Measurements from ENCODE around the gene C8B. TPM values are rescaled to one million over a fixed set of nuclear protein-coding genes. Genes with fewer than 3 reads are reported as not detected.

The C8B gene
- total RNA-seq, 1 experiment from 2014 or later = 0.10 TPM

DNA sequence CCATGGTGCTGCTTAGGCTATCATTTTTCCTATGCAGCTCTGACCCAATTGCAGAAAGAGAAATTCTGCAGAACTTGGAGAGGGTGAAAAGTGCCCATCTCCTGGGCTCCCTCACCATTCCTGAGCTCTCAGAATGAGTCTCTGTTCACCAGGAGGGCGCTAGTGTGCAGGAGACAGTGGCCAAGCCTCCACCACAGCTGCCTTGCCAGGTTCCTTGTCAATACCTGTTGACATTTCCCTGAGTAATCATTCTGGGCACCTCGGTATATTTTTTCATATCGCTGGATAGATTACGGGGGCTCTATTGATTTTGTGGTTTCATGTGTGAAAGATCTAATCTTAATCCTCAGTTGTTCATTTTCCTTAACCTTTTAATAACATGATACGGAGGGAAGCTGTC, 13.0 kb upstream of the C8B start:
- no peak for ATAC-seq
- no peak overlapping the region for H3K4me3 ChIP-seq (replicated peaks in 1 of 2; ENCODE audit: low read depth in 1 of 2, low read length in 2 of 2)
- CTCF ChIA-PET = no interaction called here
- TF ChIP-seq, protein P1, sequence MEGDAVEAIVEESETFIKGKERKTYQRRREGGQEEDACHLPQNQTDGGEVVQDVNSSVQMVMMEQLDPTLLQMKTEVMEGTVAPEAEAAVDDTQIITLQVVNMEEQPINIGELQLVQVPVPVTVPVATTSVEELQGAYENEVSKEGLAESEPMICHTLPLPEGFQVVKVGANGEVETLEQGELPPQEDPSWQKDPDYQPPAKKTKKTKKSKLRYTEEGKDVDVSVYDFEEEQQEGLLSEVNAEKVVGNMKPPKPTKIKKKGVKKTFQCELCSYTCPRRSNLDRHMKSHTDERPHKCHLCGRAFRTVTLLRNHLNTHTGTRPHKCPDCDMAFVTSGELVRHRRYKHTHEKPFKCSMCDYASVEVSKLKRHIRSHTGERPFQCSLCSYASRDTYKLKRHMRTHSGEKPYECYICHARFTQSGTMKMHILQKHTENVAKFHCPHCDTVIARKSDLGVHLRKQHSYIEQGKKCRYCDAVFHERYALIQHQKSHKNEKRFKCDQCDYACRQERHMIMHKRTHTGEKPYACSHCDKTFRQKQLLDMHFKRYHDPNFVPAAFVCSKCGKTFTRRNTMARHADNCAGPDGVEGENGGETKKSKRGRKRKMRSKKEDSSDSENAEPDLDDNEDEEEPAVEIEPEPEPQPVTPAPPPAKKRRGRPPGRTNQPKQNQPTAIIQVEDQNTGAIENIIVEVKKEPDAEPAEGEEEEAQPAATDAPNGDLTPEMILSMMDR (IDR thresholded peaks at IDR 0.05 in 2 of 3, conservative IDR thresholded peaks at IDR 0.05 in 1 of 3; ENCODE audit: borderline replicate concordance in 1 of 3, insufficient read depth in 1 of 3, low read depth in 2 of 3, low read length in 2 of 3) = 0 out of 6 replicates have a peak, but pooled peaks of 1 of the 3 experiments have one; percentile 14
- TF ChIP-seq SRF (IDR thresholded peaks at IDR 0.05; ENCODE audit: low read depth) = no peak
- H3K27me3 ChIP-seq (ENCODE audit: insufficient read depth, low read length) = peaks cover 30% of the 10 kb centered on the region; the same call in 1 of the 2 replicates
- no peak overlapping the region for H2AFZ ChIP-seq (ENCODE audit: low read depth, low read length, poor library complexity, severe bottlenecking)
- H3K4me1 ChIP-seq (ENCODE audit: control insufficient read depth in 1 of 2, insufficient read depth in 2 of 2, low read length in 2 of 2) = no peaks in the 10 kb centered on the region
- H3K9ac ChIP-seq (ENCODE audit: low read length) = no peak overlapping the region
- no peaks in the 10 kb centered on the region for H4K20me1 ChIP-seq (ENCODE audit: insufficient read depth)
- DNase-seq (ENCODE audit: low read depth, low spot score) = no peak
- no peaks in the 10 kb centered on the region; a peak in 1 of 4 replicates for H3K9me3 ChIP-seq (ENCODE audit: control insufficient read depth in 1 of 2, insufficient read depth in 1 of 2, low read depth in 1 of 2, low read length in 2 of 2)
- no peak overlapping the region for H3K4me2 ChIP-seq (ENCODE audit: low read length)
- no peak overlapping the region for H3K27ac ChIP-seq (ENCODE audit: low read depth, low read length)
- RAD21 ChIA-PET (ENCODE audit: low non-redundant PET in 1 of 2, low total read pairs in 2 of 2, uncharacterized antibody in 2 of 2, unreplicated experiment in 2 of 2) = no interaction called here
- no peaks in the 10 kb centered on the region for H3K79me2 ChIP-seq (ENCODE audit: insufficient read depth, low read length)
- no TSS peak for BruUV-seq (replicated peaks)
- intact Hi-C loops (cut with micrococcal nuclease) = no loop called here
- no peaks in the 10 kb centered on the region for H3K36me3 ChIP-seq (ENCODE audit: control insufficient read depth in 1 of 2, insufficient read depth in 2 of 2, low read length in 2 of 2)
- POLR2A ChIA-PET = interaction anchor here (0.5 kb wide), 1 partner anchor 1568 kb away, joined by 3 read pairs; the partner anchor contains the start of gene OMA1
- no peaks in the 10 kb centered on the region for H3K9me2 ChIP-seq (ENCODE audit: insufficient read depth)

DNA sequence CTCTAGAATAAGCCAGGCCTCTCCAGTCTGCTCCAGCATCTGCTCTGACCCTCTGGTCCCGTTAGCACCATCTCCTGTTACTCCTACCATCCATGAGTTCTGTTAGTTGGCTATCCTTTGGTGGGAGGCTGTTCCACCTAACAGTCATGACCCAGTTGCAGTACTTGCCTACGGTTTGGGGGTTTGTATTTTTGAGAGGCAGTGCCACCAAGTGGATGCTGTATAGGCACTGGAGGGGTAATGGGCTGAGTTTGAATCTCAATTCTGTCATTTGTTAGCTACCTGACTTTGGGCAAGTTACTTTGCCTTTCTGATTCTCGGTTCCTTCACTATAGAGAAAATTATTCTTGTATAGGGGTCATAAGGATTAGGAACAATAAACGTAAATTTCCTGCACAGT, 12.1 kb upstream of the C8B start:
- no peaks in the 10 kb centered on the region for H3K79me2 ChIP-seq (ENCODE audit: insufficient read depth, low read length)
- intact Hi-C loops (cut with micrococcal nuclease) = no loop called here
- RAD21 ChIA-PET (ENCODE audit: low non-redundant PET in 1 of 2, low total read pairs in 2 of 2, uncharacterized antibody in 2 of 2, unreplicated experiment in 2 of 2) = no interaction called here
- no peaks in the 10 kb centered on the region for H3K4me1 ChIP-seq (ENCODE audit: control insufficient read depth in 1 of 2, insufficient read depth in 2 of 2, low read length in 2 of 2)
- no TSS peak for BruUV-seq (replicated peaks)
- H4K20me1 ChIP-seq (ENCODE audit: insufficient read depth) = no peaks in the 10 kb centered on the region
- TF ChIP-seq EZH2 (IDR thresholded peaks at IDR 0.05) (no peak), POLR2AphosphoS5 (IDR thresholded peaks at IDR 0.05; ENCODE audit: low read depth, low read length) (no peak), POLR2A (IDR thresholded peaks at IDR 0.05; ENCODE audit: borderline replicate concordance, extremely low read depth, insufficient read depth, insufficient read length) (no peak), TCF7L2 (IDR thresholded peaks at IDR 0.05; ENCODE audit: borderline replicate concordance, extremely low read depth, insufficient read depth, insufficient read length) (no peak), EZH2phosphoT487 (IDR thresholded peaks at IDR 0.05; ENCODE audit: borderline replicate concordance) (no peak), YY1 (IDR thresholded peaks at IDR 0.05; ENCODE audit: extremely low read depth, insufficient replicate concordance, low read depth, low read length) (no peak), SIN3A (IDR thresholded peaks at IDR 0.05; ENCODE audit: low read depth) (no peak), ZFX (IDR thresholded peaks at IDR 0.05) (no peak)
- no peaks in the 10 kb centered on the region; a peak in 1 of 4 replicates for H3K9me3 ChIP-seq (ENCODE audit: control insufficient read depth in 1 of 2, insufficient read depth in 1 of 2, low read depth in 1 of 2, low read length in 2 of 2)
- POLR2A ChIA-PET = no interaction called here
- no peak overlapping the region for H2AFZ ChIP-seq (ENCODE audit: low read depth, low read length, poor library complexity, severe bottlenecking)
- H3K9ac ChIP-seq (ENCODE audit: low read length) = no peak overlapping the region
- ATAC-seq (no peak), DNase-seq (ENCODE audit: low read depth, low spot score) (no peak)
- H3K36me3 ChIP-seq (ENCODE audit: control insufficient read depth in 1 of 2, insufficient read depth in 2 of 2, low read length in 2 of 2) = no peaks in the 10 kb centered on the region
- no peak overlapping the region for H3K4me3 ChIP-seq (replicated peaks in 1 of 2; ENCODE audit: low read depth in 1 of 2, low read length in 2 of 2)
- CTCF ChIA-PET = no interaction called here
- peaks cover 25% of the 10 kb centered on the region; the same call in 1 of the 2 replicates for H3K27me3 ChIP-seq (ENCODE audit: insufficient read depth, low read length)
- no peaks in the 10 kb centered on the region for H3K9me2 ChIP-seq (ENCODE audit: insufficient read depth)
- no peak overlapping the region for H3K27ac ChIP-seq (ENCODE audit: low read depth, low read length)
- H3K4me2 ChIP-seq (ENCODE audit: low read length) = no peak overlapping the region
